ENCODE data around the gene WIZ.

- no peak for TF ChIP-seq ZNF274 (IDR thresholded peaks at IDR 0.05; ENCODE audit: borderline replicate concordance, extremely low read depth, low read length)
- no peak for TF ChIP-seq CTCF (IDR thresholded peaks at IDR 0.05; ENCODE audit: control extremely low read depth in 1 of 3, insufficient read depth in 1 of 3, low read depth in 1 of 3, low read length in 3 of 3)
- no peak for TF ChIP-seq POLR2A (IDR thresholded peaks at IDR 0.05; ENCODE audit: control extremely low read depth in 1 of 2, low read depth in 2 of 2, low read length in 2 of 2)
- no peak for TF ChIP-seq TAF1 (IDR thresholded peaks at IDR 0.05; ENCODE audit: low read depth, low read length)
- TF ChIP-seq, protein P1, sequence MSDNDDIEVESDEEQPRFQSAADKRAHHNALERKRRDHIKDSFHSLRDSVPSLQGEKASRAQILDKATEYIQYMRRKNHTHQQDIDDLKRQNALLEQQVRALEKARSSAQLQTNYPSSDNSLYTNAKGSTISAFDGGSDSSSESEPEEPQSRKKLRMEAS (IDR thresholded peaks at IDR 0.05), result no peak
- no peak for TF ChIP-seq POU5F1 (IDR thresholded peaks at IDR 0.05; ENCODE audit: low read depth, low read length)
- TF ChIP-seq, protein P2, sequence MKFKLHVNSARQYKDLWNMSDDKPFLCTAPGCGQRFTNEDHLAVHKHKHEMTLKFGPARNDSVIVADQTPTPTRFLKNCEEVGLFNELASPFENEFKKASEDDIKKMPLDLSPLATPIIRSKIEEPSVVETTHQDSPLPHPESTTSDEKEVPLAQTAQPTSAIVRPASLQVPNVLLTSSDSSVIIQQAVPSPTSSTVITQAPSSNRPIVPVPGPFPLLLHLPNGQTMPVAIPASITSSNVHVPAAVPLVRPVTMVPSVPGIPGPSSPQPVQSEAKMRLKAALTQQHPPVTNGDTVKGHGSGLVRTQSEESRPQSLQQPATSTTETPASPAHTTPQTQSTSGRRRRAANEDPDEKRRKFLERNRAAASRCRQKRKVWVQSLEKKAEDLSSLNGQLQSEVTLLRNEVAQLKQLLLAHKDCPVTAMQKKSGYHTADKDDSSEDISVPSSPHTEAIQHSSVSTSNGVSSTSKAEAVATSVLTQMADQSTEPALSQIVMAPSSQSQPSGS (IDR thresholded peaks at IDR 0.05; ENCODE audit: low read length), result no peak
- TF ChIP-seq CHD1 (IDR thresholded peaks at IDR 0.05; ENCODE audit: low read depth, low read length), result no peak
- TF ChIP-seq CHD7 (IDR thresholded peaks at IDR 0.05; ENCODE audit: insufficient replicate concordance, low read length), result no peak
- TF ChIP-seq SP1 (IDR thresholded peaks at IDR 0.05; ENCODE audit: low read depth, low read length), result no peak
Measured at GRCh38 chr19:15426485-15427349, 23.0 kb downstream of the WIZ start.

All from H1 (cell line).